Thyroid gland (tissue), 4 donors: ENCODE data around the gene NECTIN1.

Experiments
- POLR2A ChIP-seq, 2 donors: fragments of 450-650 bp; IDR thresholded peaks; one replicate each; pipeline ENCODE4 v1.6.1; 2017; ENCODE audit warnings: antibody characterized with exemption in 2 of 2, mild to moderate bottlenecking in 2 of 2, moderate library complexity in 1 of 2
- TF ChIP-seq, protein P1 (sequence below), 6 experiments: fragments of 200-600 bp in 3 of 6; fragments of 450-650 bp in 3 of 6; sonication (generic) in 3 of 6; IDR thresholded peaks; one replicate each; pipeline ENCODE4 v1.5.1; 2016 to 2019; ENCODE audit warnings: antibody characterized with exemption in 6 of 6, mild to moderate bottlenecking in 2 of 6, inconsistent platforms in 1 of 6, moderate library complexity in 1 of 6

DNA sequence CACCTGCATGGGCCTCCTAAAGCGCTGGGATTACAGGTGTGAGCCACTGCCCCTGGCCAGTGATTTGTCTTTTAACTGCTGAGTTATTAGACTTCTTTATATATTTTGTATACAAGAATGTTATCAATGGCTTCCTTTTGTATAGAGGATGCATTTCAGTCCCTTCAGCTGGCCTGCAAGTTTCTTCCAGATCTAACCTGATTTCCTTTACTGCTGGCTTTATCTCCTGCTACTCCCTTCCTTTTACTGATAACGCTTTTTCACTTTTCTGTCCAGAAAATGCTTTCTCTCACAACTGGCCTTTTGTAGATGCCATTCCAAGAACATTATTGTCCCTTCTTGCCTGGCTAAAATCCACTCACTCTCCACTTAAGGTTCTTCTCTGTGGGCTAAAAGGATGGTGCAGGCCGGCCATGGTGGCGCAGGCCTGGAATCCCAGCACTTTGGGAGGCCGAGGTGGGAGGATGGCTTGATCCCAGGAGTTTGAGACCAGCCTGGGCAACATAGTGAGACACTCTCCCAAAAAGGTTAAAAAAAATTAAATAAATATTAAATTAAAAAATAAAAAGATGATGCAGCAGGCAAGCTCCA, 118.1 kb downstream of the NECTIN1 start:
- TF ChIP-seq, protein P1, sequence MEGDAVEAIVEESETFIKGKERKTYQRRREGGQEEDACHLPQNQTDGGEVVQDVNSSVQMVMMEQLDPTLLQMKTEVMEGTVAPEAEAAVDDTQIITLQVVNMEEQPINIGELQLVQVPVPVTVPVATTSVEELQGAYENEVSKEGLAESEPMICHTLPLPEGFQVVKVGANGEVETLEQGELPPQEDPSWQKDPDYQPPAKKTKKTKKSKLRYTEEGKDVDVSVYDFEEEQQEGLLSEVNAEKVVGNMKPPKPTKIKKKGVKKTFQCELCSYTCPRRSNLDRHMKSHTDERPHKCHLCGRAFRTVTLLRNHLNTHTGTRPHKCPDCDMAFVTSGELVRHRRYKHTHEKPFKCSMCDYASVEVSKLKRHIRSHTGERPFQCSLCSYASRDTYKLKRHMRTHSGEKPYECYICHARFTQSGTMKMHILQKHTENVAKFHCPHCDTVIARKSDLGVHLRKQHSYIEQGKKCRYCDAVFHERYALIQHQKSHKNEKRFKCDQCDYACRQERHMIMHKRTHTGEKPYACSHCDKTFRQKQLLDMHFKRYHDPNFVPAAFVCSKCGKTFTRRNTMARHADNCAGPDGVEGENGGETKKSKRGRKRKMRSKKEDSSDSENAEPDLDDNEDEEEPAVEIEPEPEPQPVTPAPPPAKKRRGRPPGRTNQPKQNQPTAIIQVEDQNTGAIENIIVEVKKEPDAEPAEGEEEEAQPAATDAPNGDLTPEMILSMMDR (IDR thresholded peaks at IDR 0.05), result no peak
- no peak for TF ChIP-seq POLR2A (IDR thresholded peaks at IDR 0.05)
